ENCODE data around the gene TCF3. TPM values are rescaled to one million over a fixed set of nuclear protein-coding genes. Genes with fewer than 3 reads are reported as not detected.

Gene TCF3
- total RNA-seq, 4 donors from 2014 or later: 61.0 to 105 (median 69.0) TPM

GRCh38 chr19:1630012-1630411 lies 22.4 kb downstream of the TCF3 start:
- no peak for DNase-seq (ENCODE audit: low spot score in 2 of 2)
- intact Hi-C loops (cut with DNase I; ENCODE audit: low total_unique reads): no loop called here
- no peak for TF ChIP-seq POLR2A (IDR thresholded peaks at IDR 0.05)
- no peak for TF ChIP-seq CTCF (IDR thresholded peaks at IDR 0.05)
- H3K4me3 ChIP-seq (ENCODE audit: low read depth, poor library complexity, severe bottlenecking): no peak overlapping the region
- 86 to 88% methylated on average over 19 to 20 of the region's 20 CpGs for WGBS, 2 donors

- no peak for TF ChIP-seq POLR2A (IDR thresholded peaks at IDR 0.05)
- TF ChIP-seq CTCF (IDR thresholded peaks at IDR 0.05): no peak
- no peak overlapping the region for H3K4me3 ChIP-seq (ENCODE audit: low read depth, poor library complexity, severe bottlenecking)
- intact Hi-C loops (cut with DNase I; ENCODE audit: low total_unique reads): no loop called here
- 93 to 96% methylated on average over 13 to 24 of the region's 24 CpGs for WGBS, 2 donors
- no peak for DNase-seq (ENCODE audit: low spot score in 2 of 2)
Measured at GRCh38 chr19:1629256-1629808, 23.1 kb downstream of the TCF3 start.

- H3K4me3 ChIP-seq (ENCODE audit: low read depth, poor library complexity, severe bottlenecking): no peak overlapping the region
- intact Hi-C loops (cut with DNase I; ENCODE audit: low total_unique reads): no loop called here
- 92 to 97% methylated on average over 15 to 17 of the region's 17 CpGs for WGBS, 2 donors
- DNase-seq (ENCODE audit: low spot score in 2 of 2): no peak
- TF ChIP-seq POLR2A (IDR thresholded peaks at IDR 0.05) (no peak), CTCF (IDR thresholded peaks at IDR 0.05) (no peak)
Measured at GRCh38 chr19:1627194-1627593, 25.2 kb downstream of the TCF3 start.

- intact Hi-C loops (cut with DNase I; ENCODE audit: low total_unique reads): no loop called here
- WGBS, 2 donors: 90 to 93% methylated on average over 32 of the region's 32 CpGs
- H3K4me3 ChIP-seq (ENCODE audit: low read depth, poor library complexity, severe bottlenecking): no peak overlapping the region
- no peak for DNase-seq (ENCODE audit: low spot score in 2 of 2)
- TF ChIP-seq POLR2A (IDR thresholded peaks at IDR 0.05) (no peak), CTCF (IDR thresholded peaks at IDR 0.05) (no peak)
Measured at GRCh38 chr19:1626417-1627010, 25.9 kb downstream of the TCF3 start.

- intact Hi-C loops (cut with DNase I; ENCODE audit: low total_unique reads): no loop called here
- WGBS, 2 donors: 80% methylated on average over 23 of the region's 23 CpGs
- peak in 1 of 2 donors; percentile 28 for DNase-seq (ENCODE audit: low spot score in 2 of 2)
- TF ChIP-seq POLR2A (IDR thresholded peaks at IDR 0.05) (no peak), CTCF (IDR thresholded peaks at IDR 0.05) (no peak)
- H3K4me3 ChIP-seq (ENCODE audit: low read depth, poor library complexity, severe bottlenecking): no peak overlapping the region
Measured at GRCh38 chr19:1624458-1624857, 28.0 kb downstream of the TCF3 start.

GRCh38 chr19:1622541-1622940 lies 29.9 kb downstream of the TCF3 start:
- no peak overlapping the region for H3K4me3 ChIP-seq (ENCODE audit: low read depth, poor library complexity, severe bottlenecking)
- TF ChIP-seq POLR2A (IDR thresholded peaks at IDR 0.05): no peak
- no peak for TF ChIP-seq CTCF (IDR thresholded peaks at IDR 0.05)
- WGBS, 2 donors: 93 to 95% methylated on average over 5 of the region's 5 CpGs
- intact Hi-C loops (cut with DNase I; ENCODE audit: low total_unique reads): no loop called here
- DNase-seq (ENCODE audit: low spot score in 2 of 2): no peak

Measured in lower leg skin (tissue), 4 donors.